KMS-11 (cell line): ENCODE data around the gene AOPEP.

ENCODE experiments used
- H2AFZ ChIP-seq: fragments of 200-600 bp; sonication (generic); 2 replicates; pipeline ENCODE4 v1.6.1; 2016; ENCODE audit warnings: antibody characterized with exemption, mixed run types, low read depth
- H3K27ac ChIP-seq: fragments of 200-600 bp; sonication (generic); 2 replicates; pipeline ENCODE4 v1.6.1; 2016; ENCODE audit warnings: mild to moderate bottlenecking, mixed run types
- H3K27me3 ChIP-seq: fragments of 200-600 bp; sonication (generic); 2 replicates; pipeline ENCODE4 v1.6.1; 2017; ENCODE audit warnings: mild to moderate bottlenecking, low read depth, mixed run types, moderate library complexity; ENCODE audit not compliant: insufficient read depth
- H3K36me3 ChIP-seq: fragments of 200-600 bp; sonication (generic); 2 replicates; pipeline ENCODE4 v1.6.1; 2017; ENCODE audit warnings: mild to moderate bottlenecking, mixed run types; ENCODE audit not compliant: insufficient read depth
- H3K4me1 ChIP-seq: fragments of 200-600 bp; sonication (generic); 2 replicates; pipeline ENCODE4 v1.6.1; 2016; ENCODE audit warnings: mild to moderate bottlenecking, low read depth, mixed run types; ENCODE audit not compliant: poor library complexity, severe bottlenecking
- H3K4me2 ChIP-seq: fragments of 200-600 bp; sonication (generic); 2 replicates; pipeline ENCODE4 v1.7.0; 2016; ENCODE audit warnings: mild to moderate bottlenecking, mixed run types
- H3K4me3 ChIP-seq: fragments of 200-600 bp; sonication (generic); IDR thresholded peaks from 2 replicates; pipeline ENCODE4 v1.6.1; 2017; ENCODE audit warnings: low read depth, low read length, mixed read lengths; ENCODE audit not compliant: insufficient read depth
- H3K79me2 ChIP-seq: fragments of 200-600 bp; sonication (generic); 2 replicates; pipeline ENCODE4 v1.6.1; 2016; ENCODE audit warnings: low read depth, mixed run types; ENCODE audit not compliant: insufficient read depth
- H3K9ac ChIP-seq: fragments of 200-600 bp; sonication (generic); 2 replicates; pipeline ENCODE4 v1.6.1; 2016; ENCODE audit warnings: mild to moderate bottlenecking, mixed run types
- H4K20me1 ChIP-seq: fragments of 200-600 bp; sonication (generic); 2 replicates; pipeline ENCODE4 v1.6.1; 2016; ENCODE audit warnings: mild to moderate bottlenecking, mixed run types; ENCODE audit not compliant: insufficient read depth
- TF ChIP-seq, protein P1 (sequence below): fragments of 200-600 bp; sonication (generic); conservative IDR thresholded peaks from 2 replicates; pipeline ENCODE4 v1.6.1; 2017; ENCODE audit warnings: low read depth, mild to moderate bottlenecking, antibody characterized with exemption, low read length, moderate library complexity, mixed read lengths

Gene AOPEP

DNA sequence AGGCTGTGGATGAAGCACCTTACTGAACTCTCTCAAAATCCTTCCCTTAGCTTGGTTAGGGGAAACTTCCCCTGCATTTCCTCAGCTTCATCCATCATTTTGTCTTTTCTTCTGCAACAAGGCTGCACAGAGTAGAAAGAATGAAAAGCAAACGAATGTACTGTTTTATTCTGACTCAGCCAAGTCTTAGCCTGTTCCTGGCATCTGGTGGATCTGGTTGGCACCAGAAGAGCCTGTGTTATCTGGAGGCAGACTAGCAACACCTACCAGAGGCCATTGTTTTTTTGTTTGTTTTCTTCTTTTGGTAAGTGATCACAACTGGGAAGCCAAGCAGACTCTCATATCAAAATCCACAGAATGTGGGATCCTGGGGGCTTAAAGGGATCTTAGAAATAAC lies 390.3 kb downstream of the AOPEP start:
- no peak overlapping the region for H3K4me2 ChIP-seq
- TF ChIP-seq, protein P1, sequence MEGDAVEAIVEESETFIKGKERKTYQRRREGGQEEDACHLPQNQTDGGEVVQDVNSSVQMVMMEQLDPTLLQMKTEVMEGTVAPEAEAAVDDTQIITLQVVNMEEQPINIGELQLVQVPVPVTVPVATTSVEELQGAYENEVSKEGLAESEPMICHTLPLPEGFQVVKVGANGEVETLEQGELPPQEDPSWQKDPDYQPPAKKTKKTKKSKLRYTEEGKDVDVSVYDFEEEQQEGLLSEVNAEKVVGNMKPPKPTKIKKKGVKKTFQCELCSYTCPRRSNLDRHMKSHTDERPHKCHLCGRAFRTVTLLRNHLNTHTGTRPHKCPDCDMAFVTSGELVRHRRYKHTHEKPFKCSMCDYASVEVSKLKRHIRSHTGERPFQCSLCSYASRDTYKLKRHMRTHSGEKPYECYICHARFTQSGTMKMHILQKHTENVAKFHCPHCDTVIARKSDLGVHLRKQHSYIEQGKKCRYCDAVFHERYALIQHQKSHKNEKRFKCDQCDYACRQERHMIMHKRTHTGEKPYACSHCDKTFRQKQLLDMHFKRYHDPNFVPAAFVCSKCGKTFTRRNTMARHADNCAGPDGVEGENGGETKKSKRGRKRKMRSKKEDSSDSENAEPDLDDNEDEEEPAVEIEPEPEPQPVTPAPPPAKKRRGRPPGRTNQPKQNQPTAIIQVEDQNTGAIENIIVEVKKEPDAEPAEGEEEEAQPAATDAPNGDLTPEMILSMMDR, result no peak
- H3K27me3 ChIP-seq, result no peaks in the 10 kb centered on the region
- H3K79me2 ChIP-seq, result no peaks in the 10 kb centered on the region
- no peaks in the 10 kb centered on the region for H3K36me3 ChIP-seq
- no peak overlapping the region for H3K9ac ChIP-seq
- H4K20me1 ChIP-seq, result no peaks in the 10 kb centered on the region
- no peaks in the 10 kb centered on the region for H3K4me1 ChIP-seq
- no peak overlapping the region for H2AFZ ChIP-seq
- H3K27ac ChIP-seq, result no peak overlapping the region
- no peak overlapping the region for H3K4me3 ChIP-seq

DNA sequence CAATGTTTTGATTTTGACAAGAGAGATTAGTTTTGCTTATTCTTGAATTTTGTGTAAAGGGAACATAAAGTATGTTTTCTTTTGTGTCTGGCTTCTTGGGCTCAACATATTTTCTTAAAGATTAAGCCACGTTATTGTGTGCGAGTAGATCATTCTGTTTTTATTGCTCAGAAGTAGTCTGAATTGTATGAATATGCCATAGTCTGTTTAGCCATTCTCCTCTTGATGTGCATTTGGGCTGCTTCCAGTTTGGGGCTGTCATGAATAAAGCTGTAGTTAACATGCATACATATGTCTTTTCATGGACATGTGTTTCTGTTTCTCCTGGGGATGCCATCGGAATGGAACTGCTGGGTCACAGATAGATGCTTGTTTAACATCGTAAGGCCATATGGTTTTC lies 392.1 kb downstream of the AOPEP start:
- H3K4me1 ChIP-seq, result no peaks in the 10 kb centered on the region
- TF ChIP-seq, protein P1, result no peak
- H3K36me3 ChIP-seq, result no peaks in the 10 kb centered on the region
- no peaks in the 10 kb centered on the region for H3K27me3 ChIP-seq
- H2AFZ ChIP-seq, result no peak overlapping the region
- no peak overlapping the region for H3K4me2 ChIP-seq
- no peak overlapping the region for H3K9ac ChIP-seq
- no peak overlapping the region for H3K27ac ChIP-seq
- no peaks in the 10 kb centered on the region for H3K79me2 ChIP-seq
- no peak overlapping the region for H3K4me3 ChIP-seq
- H4K20me1 ChIP-seq, result no peaks in the 10 kb centered on the region

DNA sequence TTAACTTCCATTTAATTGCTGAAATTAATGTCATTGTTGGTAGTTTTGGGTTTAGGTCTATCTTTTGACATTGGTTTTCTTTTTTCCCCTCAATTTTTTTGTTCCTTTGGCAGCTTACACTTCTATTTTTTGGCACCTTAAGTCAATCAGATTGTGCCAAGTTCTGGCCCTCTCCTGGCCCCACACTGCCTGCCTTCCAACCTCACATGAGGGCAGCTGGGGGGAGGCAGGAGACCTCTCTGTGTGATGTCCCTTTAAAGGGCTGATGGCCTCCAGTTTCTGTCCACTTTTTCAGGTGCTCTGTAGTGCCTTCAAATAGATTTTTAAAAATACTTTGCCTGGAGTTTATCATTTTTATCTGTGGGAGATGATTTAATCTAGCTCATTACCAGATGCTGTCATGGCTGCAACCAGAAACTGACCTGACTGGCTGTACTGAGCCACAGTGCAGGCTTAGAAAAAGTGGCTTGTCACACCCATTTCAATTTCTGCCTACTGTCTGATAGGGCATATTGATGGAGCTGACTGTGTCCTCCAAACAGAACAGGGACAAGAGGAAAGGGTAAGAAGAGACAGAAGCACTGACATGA lies 394.4 kb downstream of the AOPEP start:
- Histone ChIP-seq H4K20me1 (no peaks in the 10 kb centered on the region), H2AFZ (no peak overlapping the region), H3K4me1 (no peaks in the 10 kb centered on the region), H3K4me3 (no peak overlapping the region), H3K27me3 (no peaks in the 10 kb centered on the region), H3K79me2 (no peaks in the 10 kb centered on the region), H3K36me3 (no peaks in the 10 kb centered on the region), H3K4me2 (no peak overlapping the region), H3K9ac (no peak overlapping the region), H3K27ac (no peak overlapping the region)
- TF ChIP-seq, protein P1, result no peak

DNA sequence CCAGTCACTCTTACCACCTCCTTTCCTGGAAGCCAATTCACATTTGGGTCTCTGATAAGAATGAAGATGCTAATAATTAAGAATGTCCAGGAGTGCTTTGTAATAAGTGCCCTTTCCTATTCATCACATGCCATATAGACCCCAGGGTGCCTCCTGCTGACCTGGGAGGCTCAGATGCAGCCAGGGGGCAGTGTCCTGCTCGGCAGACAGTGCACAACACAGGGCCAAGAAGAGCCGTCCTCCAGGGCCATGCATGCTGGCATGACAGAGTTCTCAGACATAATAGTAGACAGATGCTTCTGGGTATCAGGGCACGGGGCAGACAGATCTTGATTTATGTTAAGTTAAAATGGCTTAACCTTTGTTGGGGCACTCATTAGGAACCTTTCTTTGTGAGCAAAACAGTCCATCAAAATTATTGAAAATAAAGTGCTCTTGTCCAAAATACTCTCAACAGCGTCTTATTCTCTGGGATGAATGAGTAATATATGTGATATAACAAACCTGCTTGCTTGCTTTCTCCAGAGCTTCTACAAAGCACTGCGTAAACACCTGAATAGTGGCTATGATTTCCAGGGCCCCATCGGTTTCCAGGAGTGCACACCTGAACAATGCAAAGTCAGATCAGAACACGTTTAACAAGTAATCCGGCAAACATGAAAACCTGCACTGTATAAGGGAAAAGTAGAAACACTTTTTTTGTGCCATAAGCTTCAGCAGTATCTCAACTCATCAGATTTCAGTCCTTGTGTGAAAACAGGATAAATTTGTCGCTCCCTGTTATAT lies 398.3 kb downstream of the AOPEP start:
- no peak overlapping the region for H3K4me3 ChIP-seq
- no peaks in the 10 kb centered on the region for H3K27me3 ChIP-seq
- TF ChIP-seq, protein P1, result no peak
- no peaks in the 10 kb centered on the region for H3K4me1 ChIP-seq
- no peak overlapping the region for H3K4me2 ChIP-seq
- H4K20me1 ChIP-seq, result no peaks in the 10 kb centered on the region
- no peak overlapping the region for H2AFZ ChIP-seq
- H3K79me2 ChIP-seq, result no peaks in the 10 kb centered on the region
- no peak overlapping the region for H3K9ac ChIP-seq
- no peaks in the 10 kb centered on the region for H3K36me3 ChIP-seq
- no peak overlapping the region for H3K27ac ChIP-seq
